GM13977 (cell line): ENCODE data around the gene ME3.
A peak's percentile ranks its signal among the peaks of the same experiment; 100 is the strongest.

ENCODE experiments used
- DNase-seq: peaks from one replicate; pipeline ENCODE4 v3.0.0; 2012; ENCODE audit warnings: low spot score
- CTCF ChIP-seq: IDR thresholded peaks from 2 replicates; pipeline ENCODE4 v1.5.1; 2012; ENCODE audit warnings: mild to moderate bottlenecking, control low read depth; ENCODE audit not compliant: insufficient read depth; ENCODE audit errors: extremely low read depth, missing control alignments
- in situ Hi-C: fragments of 300-500 bp; cut with MboI; formaldehyde crosslinking; loops from one replicate; pipeline ENCODE4 v1.12.0; 2022; ENCODE audit warnings: low sequenced_read_pairs, low pct_unique_long_range_greater_than_20kb, mixed read lengths, inconsistent platforms; ENCODE audit not compliant: unreplicated experiment

The ME3 gene

GRCh38 chr11:86676533-86677154 is 4.2 kb upstream of the ME3 start:
- in situ Hi-C loops, result no loop called here

GRCh38 chr11:86676010-86676409 is 3.6 kb upstream of the ME3 start:
- DNase-seq, result no peak
- in situ Hi-C loops, result no loop called here
- no peak for TF ChIP-seq CTCF

More at GRCh38 chr11:86676533-86677154, 4.2 kb upstream of the ME3 start:
- DNase-seq, result no peak
- peak; percentile 31 for TF ChIP-seq CTCF

- TF ChIP-seq CTCF, result no peak
Measured at GRCh38 chr11:86675017-86675416, 2.6 kb upstream of the ME3 start.

GRCh38 chr11:86673872-86674750 is 1.7 kb upstream of the ME3 start:
- DNase-seq, result no peak
- in situ Hi-C loops, result no loop called here
- TF ChIP-seq CTCF, result no peak

More at GRCh38 chr11:86675017-86675416, 2.6 kb upstream of the ME3 start:
- DNase-seq, result no peak
- in situ Hi-C loops, result no loop called here

GRCh38 chr11:86673055-86673843 is 833 bp upstream of the ME3 start:
- DNase-seq, result no peak
- TF ChIP-seq CTCF, result no peak
- in situ Hi-C loops, result no loop called here

- in situ Hi-C loops, result no loop called here
- no peak for DNase-seq
Measured at GRCh38 chr11:86671531-86672006, 847 bp downstream of the ME3 start.

More at GRCh38 chr11:86671531-86672006, 847 bp downstream of the ME3 start:
- no peak for TF ChIP-seq CTCF
